CD14-positive monocyte (primary cell): ENCODE results near the gene ZBTB22. TPM values are rescaled to one million over a fixed set of nuclear protein-coding genes. Genes with fewer than 3 reads are reported as not detected.

ENCODE experiments used
- DNase-seq, 3 donors: peaks; one replicate each; pipeline ENCODE4 v3.0.0-alpha.2; 2011 to 2022
- H2AFZ ChIP-seq: 2 replicates; pipeline ENCODE4 v1.6.0; 2012; ENCODE audit warnings: mild to moderate bottlenecking, low read depth, low read length, inconsistent platforms; ENCODE audit not compliant: insufficient read depth, poor library complexity, severe bottlenecking
- H3K27ac ChIP-seq, 2 donors: 1 replicate in 1 of 2; 2 replicates in 1 of 2; pipeline ENCODE4 v1.5.1; 2012 to 2013; ENCODE audit warnings: low read length in 2 of 2, control low read depth in 1 of 2, inconsistent platforms in 1 of 2, low read depth in 1 of 2, mild to moderate bottlenecking in 1 of 2
- H3K27me3 ChIP-seq, 2 donors: one replicate each; pipeline versions ENCODE4 v1.6.0 to v1.6.1; 2011 to 2013; ENCODE audit warnings: low read length in 2 of 2; ENCODE audit not compliant: control insufficient read depth in 2 of 2, insufficient read depth in 2 of 2
- H3K36me3 ChIP-seq, 2 donors: replicated peaks in 1 of 2; 1 replicate in 1 of 2; 2 replicates in 1 of 2; pipeline versions ENCODE4 v1.5.1 to v1.6.1; 2012 to 2013; ENCODE audit warnings: low read length in 2 of 2, control low read depth in 1 of 2, inconsistent platforms in 1 of 2, mild to moderate bottlenecking in 1 of 2; ENCODE audit not compliant: insufficient read depth in 2 of 2, control insufficient read depth in 1 of 2
- H3K4me1 ChIP-seq, 2 donors: 1 replicate in 1 of 2; 2 replicates in 1 of 2; pipeline versions ENCODE4 v1.5.1 to v1.6.1; 2012 to 2013; ENCODE audit warnings: low read length in 2 of 2, control low read depth in 1 of 2, inconsistent platforms in 1 of 2, mild to moderate bottlenecking in 1 of 2, moderate library complexity in 1 of 2; ENCODE audit not compliant: insufficient read depth in 2 of 2, control insufficient read depth in 1 of 2
- H3K4me2 ChIP-seq: replicated peaks from 2 replicates; pipeline ENCODE3; 2012; ENCODE audit warnings: low read length, moderate library complexity, mild to moderate bottlenecking; ENCODE audit not compliant: poor library complexity, severe bottlenecking; ENCODE audit errors: extremely low read depth
- H3K4me3 ChIP-seq, 3 experiments: fragments of 200-600 bp in 1 of 3; sonication (generic) in 1 of 3; replicated peaks in 1 of 3; 1 replicate in 2 of 3; 2 replicates in 1 of 3; pipeline ENCODE4 v1.5.1; 2011 to 2013; ENCODE audit warnings: low read length in 3 of 3, mild to moderate bottlenecking in 3 of 3, control low read depth in 2 of 3, low read depth in 2 of 3, inconsistent platforms in 1 of 3, moderate library complexity in 1 of 3
- H3K79me2 ChIP-seq: 2 replicates; pipeline ENCODE4 v1.6.0; 2012; ENCODE audit warnings: mild to moderate bottlenecking, control low read depth, inconsistent platforms, low read length, moderate library complexity; ENCODE audit not compliant: insufficient read depth
- H3K9ac ChIP-seq: 2 replicates; pipeline ENCODE4 v1.6.0; 2017; ENCODE audit warnings: low read length, mild to moderate bottlenecking; ENCODE audit not compliant: insufficient read depth, poor library complexity, severe bottlenecking
- H3K9me3 ChIP-seq, 2 donors: replicated peaks in 1 of 2; 1 replicate in 1 of 2; 2 replicates in 1 of 2; pipeline versions ENCODE4 v1.5.1 to v1.6.1; 2012 to 2013; ENCODE audit warnings: low read length in 2 of 2, control low read depth in 1 of 2; ENCODE audit not compliant: control insufficient read depth in 1 of 2, insufficient read depth in 1 of 2
- H4K20me1 ChIP-seq: 2 replicates; pipeline ENCODE4 v1.6.0; 2012; ENCODE audit warnings: mild to moderate bottlenecking, low read length, control low read depth, moderate library complexity; ENCODE audit not compliant: insufficient read depth
- H3K27ac Mint-ChIP-seq, 7 donors: one replicate each; pipeline ENCODE4 v1.8.0; 2020; ENCODE audit warnings: mild to moderate bottlenecking in 7 of 7, mixed read lengths in 7 of 7, moderate library complexity in 6 of 7, inconsistent platforms in 2 of 7
- H3K27me3 Mint-ChIP-seq, 3 donors: one replicate each; pipeline ENCODE4 v1.8.0; 2021 to 2022; ENCODE audit warnings: low read depth in 3 of 3, mild to moderate bottlenecking in 3 of 3, mixed read lengths in 3 of 3, moderate library complexity in 3 of 3, inconsistent platforms in 1 of 3
- H3K36me3 Mint-ChIP-seq, 2 donors: one replicate each; pipeline ENCODE4 v1.8.0; 2020; ENCODE audit warnings: mixed read lengths in 2 of 2, inconsistent platforms in 1 of 2, mild to moderate bottlenecking in 1 of 2
- H3K4me1 Mint-ChIP-seq: one replicate; pipeline ENCODE4 v1.8.0; 2020; ENCODE audit warnings: mild to moderate bottlenecking, mixed read lengths
- H3K4me3 Mint-ChIP-seq, 2 donors: one replicate each; pipeline ENCODE4 v1.8.0; 2020; ENCODE audit warnings: mild to moderate bottlenecking in 2 of 2, mixed read lengths in 2 of 2, moderate library complexity in 1 of 2
- H3K9me3 Mint-ChIP-seq, 7 donors: one replicate each; pipeline ENCODE4 v1.8.0; 2020 to 2022; ENCODE audit warnings: mixed read lengths in 7 of 7, mild to moderate bottlenecking in 6 of 7, moderate library complexity in 6 of 7, inconsistent platforms in 2 of 7
- WGBS: methylation state at CpG from one replicate; pipeline ENCODE4 v1.1.5; 2013; ENCODE audit warnings: missing lambda C conversion rate; ENCODE audit not compliant: insufficient coverage; 5-methylcytosine and 5-hydroxymethylcytosine counted together
- intact Hi-C, 2 donors: fragments of 100-400 bp; cut with micrococcal nuclease; formaldehyde crosslinking; loops; one replicate each; pipeline versions ENCODE4 v1.15.0 to v1.15.1; 2023
- polyA plus RNA-seq, 3 donors: library from polyadenylated mRNA; depleted of rRNA in 1 of 3; unstranded in 2 of 3; stranded (reverse) in 1 of 3; fragments of 300-500 nt in 2 of 3; fragments of >200 nt in 1 of 3; fragmentation: Illumina TruSeq in 2 of 3; gene quantifications; 1 replicate in 2 of 3; 2 replicates in 1 of 3; pipeline ENCODE4 v1.2.3, GENCODE V29; 2012 to 2021
- TF ChIP-seq, protein P1 (sequence below): fragments of 200-600 bp; IDR thresholded peaks from one replicate; pipeline ENCODE4 v1.8.0; 2022; ENCODE audit warnings: antibody characterized with exemption, mild to moderate bottlenecking

The ZBTB22 gene
- polyA plus RNA-seq, 3 donors: 12.2 to 16.5 (median 16.1) TPM

DNA sequence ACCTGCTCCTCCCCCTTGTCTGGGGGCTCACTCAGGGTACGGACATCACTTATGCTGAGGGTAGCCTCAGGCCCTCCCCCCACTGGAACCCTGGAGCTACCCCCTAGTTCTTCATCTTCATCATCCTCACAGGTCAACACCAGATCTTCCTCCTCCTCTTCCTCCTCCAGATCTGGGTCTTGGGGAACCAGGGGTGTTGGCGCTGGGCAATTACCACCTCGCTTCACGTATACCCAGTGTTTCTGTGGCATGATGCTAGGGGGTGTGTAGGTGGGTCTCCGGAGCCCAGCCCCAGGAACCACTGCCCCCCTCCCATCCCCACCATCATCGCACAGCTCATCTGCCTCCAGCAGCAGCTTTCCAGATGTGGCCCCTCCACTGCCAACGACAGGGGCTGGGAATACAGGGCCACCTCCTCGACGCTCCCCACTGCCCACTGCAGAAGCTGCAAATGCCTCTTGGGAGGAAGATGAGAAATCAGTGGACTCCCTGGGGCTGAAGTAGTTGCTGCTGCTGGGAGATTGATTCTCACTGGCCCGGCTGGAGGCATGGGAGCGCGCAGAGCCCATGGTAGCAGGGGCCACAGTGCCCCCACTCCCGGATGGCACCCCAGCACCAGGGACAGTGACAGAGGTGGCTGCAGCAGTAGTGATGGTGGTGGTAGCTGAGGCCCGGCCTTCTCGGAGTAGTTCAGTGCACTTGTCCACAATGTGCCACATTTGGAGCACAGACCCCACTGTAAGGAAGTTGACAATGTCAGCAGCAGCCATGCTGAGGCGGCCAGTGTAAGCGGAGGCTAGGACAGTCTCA is 1.5 kb downstream of the ZBTB22 start:
- Mint-ChIP-seq H3K36me3 (peaks cover 35 to 50% of the 10 kb centered on the region in 2 donors), H3K4me3 (no peak overlapping the region), H3K4me1 (peaks cover 71% of the 10 kb centered on the region), H3K9me3 (peaks cover 0 to 6% (median 1%) of the 10 kb centered on the region in 7 donors), H3K27me3 (peaks cover 0 to 1% (median 0%) of the 10 kb centered on the region in 3 donors), H3K27ac (peak overlapping the region; percentile 67 to 100 (median 99))
- DNase-seq: no peak
- TF ChIP-seq, protein P1, sequence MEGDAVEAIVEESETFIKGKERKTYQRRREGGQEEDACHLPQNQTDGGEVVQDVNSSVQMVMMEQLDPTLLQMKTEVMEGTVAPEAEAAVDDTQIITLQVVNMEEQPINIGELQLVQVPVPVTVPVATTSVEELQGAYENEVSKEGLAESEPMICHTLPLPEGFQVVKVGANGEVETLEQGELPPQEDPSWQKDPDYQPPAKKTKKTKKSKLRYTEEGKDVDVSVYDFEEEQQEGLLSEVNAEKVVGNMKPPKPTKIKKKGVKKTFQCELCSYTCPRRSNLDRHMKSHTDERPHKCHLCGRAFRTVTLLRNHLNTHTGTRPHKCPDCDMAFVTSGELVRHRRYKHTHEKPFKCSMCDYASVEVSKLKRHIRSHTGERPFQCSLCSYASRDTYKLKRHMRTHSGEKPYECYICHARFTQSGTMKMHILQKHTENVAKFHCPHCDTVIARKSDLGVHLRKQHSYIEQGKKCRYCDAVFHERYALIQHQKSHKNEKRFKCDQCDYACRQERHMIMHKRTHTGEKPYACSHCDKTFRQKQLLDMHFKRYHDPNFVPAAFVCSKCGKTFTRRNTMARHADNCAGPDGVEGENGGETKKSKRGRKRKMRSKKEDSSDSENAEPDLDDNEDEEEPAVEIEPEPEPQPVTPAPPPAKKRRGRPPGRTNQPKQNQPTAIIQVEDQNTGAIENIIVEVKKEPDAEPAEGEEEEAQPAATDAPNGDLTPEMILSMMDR: no peak
- peaks cover 59% of the 10 kb centered on the region for H4K20me1 ChIP-seq
- H3K36me3 ChIP-seq: peaks cover 25 to 37% of the 10 kb centered on the region in 2 donors
- peaks cover 85% of the 10 kb centered on the region for H3K79me2 ChIP-seq
- no peaks in the 10 kb centered on the region for H3K27me3 ChIP-seq
- peak overlapping the region in 1 of 3 experiments; percentile 99 for H3K4me3 ChIP-seq
- 96% methylated on average over 10 of the region's 17 CpGs for WGBS
- H3K9ac ChIP-seq: no peak overlapping the region
- intact Hi-C loops: loop anchor here in 1 of 2 donors (10.0 kb wide), 1 partner anchor 99 kb away; the partner anchor contains the start of genes CUTA and PHF1
- H2AFZ ChIP-seq: no peak overlapping the region
- H3K9me3 ChIP-seq: no peaks in the 10 kb centered on the region
- no peak overlapping the region for H3K4me2 ChIP-seq
- H3K27ac ChIP-seq: peak overlapping the region; percentile 21 to 24
- peaks cover 62 to 72% of the 10 kb centered on the region in 2 donors for H3K4me1 ChIP-seq

DNA sequence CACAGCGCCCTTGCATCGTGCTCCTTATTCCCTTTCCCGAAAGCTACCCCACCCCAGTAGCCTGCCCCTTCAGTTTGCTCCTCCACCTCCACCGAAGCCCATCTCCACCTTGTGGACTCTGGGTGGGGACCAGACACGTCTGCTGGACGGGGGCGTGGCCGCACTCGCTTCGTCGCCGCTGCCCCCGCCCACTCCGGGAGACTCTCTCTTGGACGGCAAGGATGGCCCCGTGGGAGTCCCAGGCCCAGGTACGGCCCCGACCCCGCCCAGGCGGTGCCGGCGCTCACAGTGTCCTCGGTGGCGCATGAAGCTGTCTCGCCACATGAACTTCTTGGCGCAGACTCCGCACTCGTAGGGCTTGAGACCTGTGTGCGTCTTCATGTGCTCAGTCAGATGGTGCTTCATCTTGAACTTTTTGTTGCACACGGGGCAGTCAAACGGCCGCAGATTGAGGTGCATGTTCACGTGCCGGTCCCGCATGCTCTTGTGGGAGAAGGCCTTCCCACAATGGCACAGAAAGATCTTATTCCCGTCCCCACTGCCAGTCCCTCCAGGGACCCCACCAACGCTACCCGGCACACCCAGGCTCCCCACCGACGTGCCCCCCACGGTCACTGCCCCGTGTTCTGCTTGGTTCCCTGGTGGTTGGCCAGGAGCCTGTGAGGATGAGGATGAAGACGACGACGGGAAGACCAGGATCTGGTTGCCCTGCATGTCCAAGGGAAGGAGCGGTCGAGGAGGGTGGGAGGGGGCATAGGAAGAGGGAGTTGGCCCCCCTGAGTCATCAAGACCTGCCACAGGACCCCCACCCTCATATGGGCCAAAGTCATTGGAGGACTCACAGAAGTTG is 2.4 kb downstream of the ZBTB22 start:
- peak overlapping the region; percentile 98 to 100 for H3K27ac ChIP-seq
- H4K20me1 ChIP-seq: peaks cover 59% of the 10 kb centered on the region
- H3K4me3 ChIP-seq: peak overlapping the region; percentile 75 to 98 (median 96)
- H3K27me3 Mint-ChIP-seq: peaks cover 0 to 1% (median 0%) of the 10 kb centered on the region in 3 donors
- intact Hi-C loops: loop anchor here in 1 of 2 donors (10.0 kb wide), 1 partner anchor 100 kb away; the partner anchor contains the start of genes CUTA and PHF1
- peaks cover 19 to 37% of the 10 kb centered on the region in 2 donors for H3K36me3 ChIP-seq
- H3K79me2 ChIP-seq: peaks cover 85% of the 10 kb centered on the region
- H3K4me3 Mint-ChIP-seq: peak overlapping the region; percentile 98
- TF ChIP-seq, protein P1: no peak
- peak overlapping the region; percentile 55 for H2AFZ ChIP-seq
- peak overlapping the region; percentile 90 for H3K4me2 ChIP-seq
- H3K9ac ChIP-seq: peak overlapping the region; percentile 98
- H3K9me3 ChIP-seq: no peaks in the 10 kb centered on the region
- no peaks in the 10 kb centered on the region for H3K27me3 ChIP-seq
- H3K36me3 Mint-ChIP-seq: peaks cover 33 to 50% of the 10 kb centered on the region in 2 donors
- DNase-seq: peak in 1 of 3 donors; percentile 23
- H3K4me1 ChIP-seq: peaks cover 53 to 64% of the 10 kb centered on the region in 2 donors
- H3K27ac Mint-ChIP-seq: peak overlapping the region; percentile 95 to 100 (median 99)
- peaks cover 66% of the 10 kb centered on the region for H3K4me1 Mint-ChIP-seq
- 56% methylated on average over 39 of the region's 47 CpGs for WGBS
- H3K9me3 Mint-ChIP-seq: peaks cover 0 to 6% (median 1%) of the 10 kb centered on the region in 7 donors
